Measurements from ENCODE around the gene KDM2A.

DNA sequence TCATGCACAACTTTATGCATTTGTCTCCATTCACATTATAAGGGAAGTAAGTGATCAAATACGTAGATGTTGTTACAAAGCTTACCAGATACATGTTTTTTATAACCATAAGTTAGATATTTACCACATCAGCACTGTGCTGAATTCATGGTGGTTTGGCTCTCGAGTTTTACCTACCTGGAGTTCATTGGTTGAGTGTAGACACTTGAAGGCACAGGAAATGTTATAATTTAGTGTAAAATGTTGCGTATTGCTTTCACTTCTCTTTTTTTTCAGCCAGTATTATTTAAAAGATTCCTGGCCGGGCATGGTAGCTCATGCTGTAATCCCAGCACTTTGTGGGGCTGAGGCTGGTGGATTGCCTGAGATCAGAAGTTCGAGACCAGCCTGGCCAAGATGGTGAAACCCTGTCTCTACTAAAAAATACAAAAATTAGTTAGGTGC is 94.1 kb downstream of the KDM2A start:
- TF ChIP-seq PBX3 (IDR thresholded peaks at IDR 0.05) (no peak), CTCF (IDR thresholded peaks at IDR 0.05) (no peak), ESRRA (IDR thresholded peaks at IDR 0.05; ENCODE audit: borderline replicate concordance, low read length) (no peak), ZFP36 (IDR thresholded peaks at IDR 0.05; ENCODE audit: borderline replicate concordance, partially characterized antibody) (no peak), MAZ (IDR thresholded peaks at IDR 0.05; ENCODE audit: borderline replicate concordance, low read depth, low read length) (no peak), POLR2A (IDR thresholded peaks at IDR 0.05; ENCODE audit: low read length) (no peak), NPAS2 (CRISPR knock-in tag; IDR thresholded peaks at IDR 0.05; ENCODE audit: borderline replicate concordance) (no peak), RARB (CRISPR knock-in tag; IDR thresholded peaks at IDR 0.05) (no peak), MAX (IDR thresholded peaks at IDR 0.05) (no peak), RCOR1 (IDR thresholded peaks at IDR 0.05; ENCODE audit: low read depth, low read length) (no peak)
- TF ChIP-seq, protein P1, sequence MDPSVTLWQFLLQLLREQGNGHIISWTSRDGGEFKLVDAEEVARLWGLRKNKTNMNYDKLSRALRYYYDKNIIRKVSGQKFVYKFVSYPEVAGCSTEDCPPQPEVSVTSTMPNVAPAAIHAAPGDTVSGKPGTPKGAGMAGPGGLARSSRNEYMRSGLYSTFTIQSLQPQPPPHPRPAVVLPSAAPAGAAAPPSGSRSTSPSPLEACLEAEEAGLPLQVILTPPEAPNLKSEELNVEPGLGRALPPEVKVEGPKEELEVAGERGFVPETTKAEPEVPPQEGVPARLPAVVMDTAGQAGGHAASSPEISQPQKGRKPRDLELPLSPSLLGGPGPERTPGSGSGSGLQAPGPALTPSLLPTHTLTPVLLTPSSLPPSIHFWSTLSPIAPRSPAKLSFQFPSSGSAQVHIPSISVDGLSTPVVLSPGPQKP (IDR thresholded peaks at IDR 0.05; ENCODE audit: low read depth, low read length) = no peak
- TF ChIP-seq, protein P2, sequence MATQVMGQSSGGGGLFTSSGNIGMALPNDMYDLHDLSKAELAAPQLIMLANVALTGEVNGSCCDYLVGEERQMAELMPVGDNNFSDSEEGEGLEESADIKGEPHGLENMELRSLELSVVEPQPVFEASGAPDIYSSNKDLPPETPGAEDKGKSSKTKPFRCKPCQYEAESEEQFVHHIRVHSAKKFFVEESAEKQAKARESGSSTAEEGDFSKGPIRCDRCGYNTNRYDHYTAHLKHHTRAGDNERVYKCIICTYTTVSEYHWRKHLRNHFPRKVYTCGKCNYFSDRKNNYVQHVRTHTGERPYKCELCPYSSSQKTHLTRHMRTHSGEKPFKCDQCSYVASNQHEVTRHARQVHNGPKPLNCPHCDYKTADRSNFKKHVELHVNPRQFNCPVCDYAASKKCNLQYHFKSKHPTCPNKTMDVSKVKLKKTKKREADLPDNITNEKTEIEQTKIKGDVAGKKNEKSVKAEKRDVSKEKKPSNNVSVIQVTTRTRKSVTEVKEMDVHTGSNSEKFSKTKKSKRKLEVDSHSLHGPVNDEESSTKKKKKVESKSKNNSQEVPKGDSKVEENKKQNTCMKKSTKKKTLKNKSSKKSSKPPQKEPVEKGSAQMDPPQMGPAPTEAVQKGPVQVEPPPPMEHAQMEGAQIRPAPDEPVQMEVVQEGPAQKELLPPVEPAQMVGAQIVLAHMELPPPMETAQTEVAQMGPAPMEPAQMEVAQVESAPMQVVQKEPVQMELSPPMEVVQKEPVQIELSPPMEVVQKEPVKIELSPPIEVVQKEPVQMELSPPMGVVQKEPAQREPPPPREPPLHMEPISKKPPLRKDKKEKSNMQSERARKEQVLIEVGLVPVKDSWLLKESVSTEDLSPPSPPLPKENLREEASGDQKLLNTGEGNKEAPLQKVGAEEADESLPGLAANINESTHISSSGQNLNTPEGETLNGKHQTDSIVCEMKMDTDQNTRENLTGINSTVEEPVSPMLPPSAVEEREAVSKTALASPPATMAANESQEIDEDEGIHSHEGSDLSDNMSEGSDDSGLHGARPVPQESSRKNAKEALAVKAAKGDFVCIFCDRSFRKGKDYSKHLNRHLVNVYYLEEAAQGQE (IDR thresholded peaks at IDR 0.05) = no peak
